GM10248 (cell line): ENCODE data around the gene PLXNA2.

Experiments
- CTCF ChIA-PET: fragments of 300-600 bp; sonication (Branson Sonifier 250); formaldehyde crosslinking; extraction: SDS; loops from one replicate; lab custom pipeline; 2021; ENCODE audit warnings: antibody characterized with exemption; lab: Yijun Ruan, JAX
- POLR2A ChIA-PET: fragments of 350-650 bp; sonication (Branson Sonifier 250); formaldehyde crosslinking; extraction: SDS; loops from one replicate; lab custom pipeline; 2020; ENCODE audit warnings: antibody characterized with exemption; lab: Yijun Ruan, JAX
- DNase-seq: peaks from one replicate; pipeline ENCODE4 v3.0.0; 2012; ENCODE audit errors: extremely low spot score
- TF ChIP-seq, protein P1 (sequence below): IDR thresholded peaks from 2 replicates; pipeline ENCODE4 v1.5.1; 2012; ENCODE audit warnings: mild to moderate bottlenecking, low read depth; ENCODE audit errors: extremely low read depth, missing control alignments, control extremely low read depth

Gene PLXNA2

DNA sequence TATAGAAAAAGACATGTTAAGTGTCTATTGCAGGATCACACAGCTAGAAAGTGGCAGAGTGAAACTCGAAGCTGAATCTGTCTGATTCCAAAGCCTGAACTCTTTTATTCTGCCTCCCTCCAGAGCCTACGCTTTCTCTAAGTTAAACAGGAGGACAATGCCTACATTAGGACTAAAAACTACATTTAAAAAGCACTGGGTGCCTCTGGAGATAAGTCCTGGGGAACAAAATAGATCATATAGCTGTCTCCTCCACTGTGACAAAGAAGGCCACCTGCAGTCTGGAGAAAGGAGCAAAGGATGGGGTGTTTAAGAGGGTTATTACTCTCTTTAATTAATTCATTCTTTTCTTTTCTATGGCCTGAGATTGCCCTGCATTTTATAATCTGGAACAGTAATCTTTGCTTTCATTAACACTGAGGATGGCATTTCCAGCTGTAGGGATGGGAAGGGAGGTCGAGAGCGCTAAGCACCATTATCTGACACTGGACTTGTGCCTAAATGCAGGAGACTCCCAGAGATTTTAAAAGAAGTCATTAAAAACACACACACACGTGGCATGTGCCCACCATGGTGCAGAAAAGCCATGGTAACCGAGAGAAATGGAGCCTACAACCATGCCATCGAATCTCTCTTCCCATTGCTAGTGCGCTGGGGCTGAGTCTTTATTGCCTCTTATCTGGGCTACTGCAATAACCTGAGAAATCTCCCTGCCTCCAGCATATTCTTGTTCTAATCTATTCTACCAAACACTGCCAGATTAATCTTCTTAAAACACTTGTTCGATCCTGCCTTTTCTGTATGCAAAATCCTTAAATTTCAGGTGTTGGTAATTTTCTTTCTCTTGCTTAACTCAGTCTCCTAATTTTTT is 92.2 kb downstream of the PLXNA2 start:
- TF ChIP-seq, protein P1, sequence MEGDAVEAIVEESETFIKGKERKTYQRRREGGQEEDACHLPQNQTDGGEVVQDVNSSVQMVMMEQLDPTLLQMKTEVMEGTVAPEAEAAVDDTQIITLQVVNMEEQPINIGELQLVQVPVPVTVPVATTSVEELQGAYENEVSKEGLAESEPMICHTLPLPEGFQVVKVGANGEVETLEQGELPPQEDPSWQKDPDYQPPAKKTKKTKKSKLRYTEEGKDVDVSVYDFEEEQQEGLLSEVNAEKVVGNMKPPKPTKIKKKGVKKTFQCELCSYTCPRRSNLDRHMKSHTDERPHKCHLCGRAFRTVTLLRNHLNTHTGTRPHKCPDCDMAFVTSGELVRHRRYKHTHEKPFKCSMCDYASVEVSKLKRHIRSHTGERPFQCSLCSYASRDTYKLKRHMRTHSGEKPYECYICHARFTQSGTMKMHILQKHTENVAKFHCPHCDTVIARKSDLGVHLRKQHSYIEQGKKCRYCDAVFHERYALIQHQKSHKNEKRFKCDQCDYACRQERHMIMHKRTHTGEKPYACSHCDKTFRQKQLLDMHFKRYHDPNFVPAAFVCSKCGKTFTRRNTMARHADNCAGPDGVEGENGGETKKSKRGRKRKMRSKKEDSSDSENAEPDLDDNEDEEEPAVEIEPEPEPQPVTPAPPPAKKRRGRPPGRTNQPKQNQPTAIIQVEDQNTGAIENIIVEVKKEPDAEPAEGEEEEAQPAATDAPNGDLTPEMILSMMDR, result no peak
- CTCF ChIA-PET, result interaction anchor here (1.0 to 3.9 kb wide), 6 partner anchors 9 to 130 kb away, joined by 3 to 16 read pairs (median 4); no protein-coding TSS in a partner anchor
- POLR2A ChIA-PET, result no interaction called here
- no peak for DNase-seq

DNA sequence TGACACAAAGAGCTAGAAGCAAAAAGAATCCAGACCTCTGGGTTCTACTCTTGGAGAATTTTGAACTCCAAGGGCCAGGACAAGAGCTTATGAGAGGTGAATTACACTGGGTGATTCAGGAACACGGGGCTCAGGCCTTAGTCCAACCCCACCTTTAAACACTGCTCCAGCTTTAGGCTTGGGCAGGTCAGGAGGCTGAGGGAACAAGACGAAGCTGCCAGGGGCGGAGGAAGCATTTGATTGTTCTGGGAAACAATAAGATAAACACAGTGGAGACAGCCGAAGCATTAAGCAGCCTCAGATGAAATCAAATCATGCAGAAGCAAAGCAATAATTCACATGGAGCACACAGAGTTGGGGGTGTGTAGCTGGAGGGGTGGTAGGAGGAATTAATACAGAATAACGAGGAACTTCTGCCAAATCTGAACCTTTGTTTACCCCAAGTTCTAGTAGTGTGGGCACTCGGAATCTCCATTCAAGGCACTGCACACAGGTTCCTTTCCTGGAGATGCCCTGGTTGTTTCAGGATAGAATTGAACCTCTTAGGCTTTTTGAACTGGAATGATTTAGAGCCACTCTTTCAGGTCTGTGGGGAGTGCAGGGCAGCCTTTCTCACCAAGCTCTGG is 93.2 kb downstream of the PLXNA2 start:
- TF ChIP-seq, protein P1, result no peak
- CTCF ChIA-PET, result interaction anchor here (1.1 to 3.9 kb wide), 6 partner anchors 11 to 129 kb away, joined by 3 to 16 read pairs (median 4); no protein-coding TSS in a partner anchor

DNA sequence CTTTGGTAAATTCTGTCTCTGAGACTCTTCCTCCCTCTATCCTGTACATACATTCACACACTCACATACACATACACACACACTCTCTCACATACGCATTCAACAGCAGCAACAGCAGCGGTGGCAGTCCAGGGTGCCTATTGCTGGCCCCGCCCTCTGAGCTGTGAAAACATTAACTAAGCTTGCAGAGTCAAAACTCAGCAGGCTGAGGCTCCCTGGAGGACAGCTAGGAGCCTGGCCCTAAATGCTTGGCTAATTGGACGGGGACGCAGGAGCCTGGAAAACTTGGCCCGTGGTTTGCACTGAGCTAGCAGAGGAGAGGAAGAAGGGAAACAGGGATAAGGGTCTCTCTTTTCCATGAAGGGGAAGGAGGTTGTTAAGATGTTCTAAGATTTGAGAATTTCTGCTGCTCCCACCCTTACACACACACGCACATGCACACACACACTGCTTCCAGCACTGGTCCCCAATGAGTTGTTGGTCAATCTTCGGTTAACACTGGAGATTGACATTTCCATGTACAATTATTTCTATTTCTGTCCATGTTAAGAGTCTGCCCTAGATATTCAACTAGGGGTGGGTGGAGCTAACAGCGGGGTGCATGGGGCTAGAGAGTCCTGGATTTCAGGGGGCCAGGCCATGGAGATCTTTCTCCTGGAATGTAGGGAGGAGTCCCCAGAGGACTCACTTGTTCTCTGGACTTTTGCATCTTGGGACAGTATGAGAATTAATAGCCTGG is 94.2 kb downstream of the PLXNA2 start:
- ChIA-PET CTCF (interaction anchor here (1.0 to 3.9 kb wide), 5 partner anchors 15 to 128 kb away, joined by 3 to 16 read pairs (median 5); no protein-coding TSS in a partner anchor), POLR2A (no interaction called here)
- TF ChIP-seq, protein P1, result no peak
- DNase-seq, result no peak

More for the DNA sequence above, 93.2 kb downstream of the PLXNA2 start:
- POLR2A ChIA-PET, result no interaction called here
- DNase-seq, result no peak

DNA sequence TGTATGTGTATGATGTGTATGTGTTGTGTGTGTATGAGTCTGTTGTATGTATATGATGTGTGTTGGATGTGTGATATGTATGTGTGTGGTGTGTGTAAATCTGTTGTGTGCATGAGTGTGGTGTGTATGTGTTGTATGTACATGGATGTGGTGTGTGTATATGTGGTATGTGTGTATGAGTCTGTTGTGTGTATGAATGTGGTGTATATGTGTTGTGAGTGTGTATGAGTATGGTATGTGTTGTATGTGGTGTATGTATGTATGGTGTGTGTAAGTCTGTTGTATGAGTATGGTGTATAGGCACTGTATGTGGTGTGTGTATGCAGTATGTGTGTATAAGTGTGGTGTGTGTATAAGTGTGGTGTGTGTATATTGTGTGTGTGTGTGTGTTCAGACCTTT is 95.0 kb downstream of the PLXNA2 start:
- TF ChIP-seq, protein P1, result no peak
- DNase-seq, result no peak
- POLR2A ChIA-PET, result no interaction called here
- CTCF ChIA-PET, result interaction anchor here (1.0 to 3.9 kb wide), 3 partner anchors 17 to 89 kb away, joined by 3 to 16 read pairs (median 5); no protein-coding TSS in a partner anchor

DNA sequence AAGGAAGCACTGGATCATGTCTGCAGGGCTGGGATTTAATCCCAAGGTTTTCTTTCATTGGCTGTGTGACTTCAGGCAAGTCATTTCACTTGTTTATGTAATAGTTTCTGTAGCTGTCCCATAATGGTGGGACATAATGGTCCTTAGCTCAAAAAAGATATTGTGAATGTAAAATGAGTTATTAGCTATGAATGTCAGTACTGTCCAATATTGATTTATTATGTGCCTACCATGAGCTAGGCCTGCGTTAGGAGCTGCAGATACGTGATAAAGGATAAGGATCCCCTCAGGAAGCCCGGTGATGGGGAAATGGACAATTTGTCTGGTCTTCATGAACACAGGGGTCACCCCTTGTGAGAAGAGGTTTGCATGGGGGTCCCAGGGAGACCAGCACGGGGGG is 95.8 kb downstream of the PLXNA2 start:
- POLR2A ChIA-PET, result no interaction called here
- CTCF ChIA-PET, result interaction anchor here (0.7 to 6.3 kb wide), 4 partner anchors 11 to 58 kb away, joined by 3 to 48 read pairs (median 5); no protein-coding TSS in a partner anchor
- no peak for DNase-seq
- TF ChIP-seq, protein P1, result no peak
